DMS53 treated with DMSO at 0.1 percent for 48 hours (cell line): Measurements from ENCODE around the gene FHL2.

Experiments
- DNase-seq: peaks from one replicate; lab custom pipeline; 2025; ENCODE audit not compliant: unreplicated experiment; lab: John Stamatoyannopoulos, UW

FHL2 gene

GRCh38 chr2:105399207-105399861 is 483 bp upstream of the FHL2 start:
- no peak for DNase-seq

- DNase-seq: no peak
Measured at GRCh38 chr2:105397953-105398335, 907 bp downstream of the FHL2 start.

GRCh38 chr2:105397025-105397722 is 1.7 kb downstream of the FHL2 start:
- no peak for DNase-seq

GRCh38 chr2:105396254-105397024 is 2.4 kb downstream of the FHL2 start:
- peak; percentile 28 for DNase-seq

GRCh38 chr2:105395691-105396090 is 3.2 kb downstream of the FHL2 start:
- no peak for DNase-seq

- no peak for DNase-seq
Measured at GRCh38 chr2:105394951-105395611, 3.8 kb downstream of the FHL2 start.

GRCh38 chr2:105393373-105394055 is 5.3 kb downstream of the FHL2 start:
- DNase-seq: no peak

GRCh38 chr2:105391763-105392662 is 6.8 kb downstream of the FHL2 start:
- DNase-seq: no peak

- no peak for DNase-seq
Measured at GRCh38 chr2:105391058-105391627, 7.7 kb downstream of the FHL2 start.

GRCh38 chr2:105390454-105390853 is 8.4 kb downstream of the FHL2 start:
- no peak for DNase-seq

GRCh38 chr2:105388971-105389381 is 9.9 kb downstream of the FHL2 start:
- DNase-seq: no peak

- no peak for DNase-seq
Measured at GRCh38 chr2:105387225-105387624, 11.6 kb downstream of the FHL2 start.

- peak; percentile 77 for DNase-seq
Measured at GRCh38 chr2:105385731-105386540, 12.9 kb downstream of the FHL2 start.

GRCh38 chr2:105384861-105385260 is 14.0 kb downstream of the FHL2 start:
- no peak for DNase-seq

GRCh38 chr2:105384216-105384615 is 14.6 kb downstream of the FHL2 start:
- no peak for DNase-seq

GRCh38 chr2:105383432-105384166 is 15.3 kb downstream of the FHL2 start:
- no peak for DNase-seq

GRCh38 chr2:105382177-105382576 is 16.7 kb downstream of the FHL2 start:
- no peak for DNase-seq

- no peak for DNase-seq
Measured at GRCh38 chr2:105381101-105381668, 17.7 kb downstream of the FHL2 start.
